NCI-H345 treated with DMSO at 0.1 percent for 48 hours (cell line): ENCODE data around the gene CD93.

Source experiments
- DNase-seq: peaks from one replicate; lab custom pipeline; 2025; ENCODE audit not compliant: unreplicated experiment; lab: John Stamatoyannopoulos, UW

Gene CD93

GRCh38 chr20:23039136-23039875 lies 46.8 kb downstream of the CD93 start:
- DNase-seq = no peak

DNA sequence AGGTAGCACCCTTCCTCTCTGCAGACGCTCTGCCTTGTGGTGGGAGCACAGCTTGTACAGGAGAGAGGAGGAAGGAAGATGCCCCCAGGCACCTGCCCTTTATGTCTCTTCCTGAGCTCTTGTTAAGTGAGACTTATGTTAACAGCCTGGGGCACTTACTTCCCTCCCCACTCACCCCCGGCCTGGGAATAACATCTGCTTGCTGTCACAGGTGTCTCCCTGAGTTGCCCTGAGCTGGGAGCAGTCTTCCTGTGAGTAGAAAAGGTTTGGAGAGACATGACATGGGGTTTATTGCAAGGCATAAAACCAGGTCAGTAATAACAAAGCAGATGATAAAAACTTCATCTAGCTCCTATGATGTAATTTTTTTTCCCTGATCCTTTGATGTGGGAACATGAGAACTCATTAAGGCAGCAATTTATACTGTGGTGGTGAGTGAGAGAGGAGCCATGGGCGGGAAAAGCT lies 49.1 kb downstream of the CD93 start:
- no peak for DNase-seq

DNA sequence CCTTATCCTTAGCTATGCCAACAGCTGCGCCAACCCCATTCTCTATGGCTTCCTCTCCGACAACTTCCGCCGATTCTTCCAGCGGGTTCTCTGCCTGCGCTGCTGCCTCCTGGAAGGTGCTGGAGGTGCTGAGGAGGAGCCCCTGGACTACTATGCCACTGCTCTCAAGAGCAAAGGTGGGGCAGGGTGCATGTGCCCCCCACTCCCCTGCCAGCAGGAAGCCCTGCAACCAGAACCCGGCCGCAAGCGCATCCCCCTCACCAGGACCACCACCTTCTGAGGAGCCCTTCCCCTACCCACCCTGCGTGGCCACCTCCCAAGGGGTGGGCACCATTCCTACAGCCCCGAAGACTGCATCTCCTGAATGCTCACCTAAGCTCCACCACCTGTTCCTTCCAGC lies 49.8 kb downstream of the CD93 start:
- no peak for DNase-seq

GRCh38 chr20:23035731-23036130 lies 50.4 kb downstream of the CD93 start:
- no peak for DNase-seq

DNA sequence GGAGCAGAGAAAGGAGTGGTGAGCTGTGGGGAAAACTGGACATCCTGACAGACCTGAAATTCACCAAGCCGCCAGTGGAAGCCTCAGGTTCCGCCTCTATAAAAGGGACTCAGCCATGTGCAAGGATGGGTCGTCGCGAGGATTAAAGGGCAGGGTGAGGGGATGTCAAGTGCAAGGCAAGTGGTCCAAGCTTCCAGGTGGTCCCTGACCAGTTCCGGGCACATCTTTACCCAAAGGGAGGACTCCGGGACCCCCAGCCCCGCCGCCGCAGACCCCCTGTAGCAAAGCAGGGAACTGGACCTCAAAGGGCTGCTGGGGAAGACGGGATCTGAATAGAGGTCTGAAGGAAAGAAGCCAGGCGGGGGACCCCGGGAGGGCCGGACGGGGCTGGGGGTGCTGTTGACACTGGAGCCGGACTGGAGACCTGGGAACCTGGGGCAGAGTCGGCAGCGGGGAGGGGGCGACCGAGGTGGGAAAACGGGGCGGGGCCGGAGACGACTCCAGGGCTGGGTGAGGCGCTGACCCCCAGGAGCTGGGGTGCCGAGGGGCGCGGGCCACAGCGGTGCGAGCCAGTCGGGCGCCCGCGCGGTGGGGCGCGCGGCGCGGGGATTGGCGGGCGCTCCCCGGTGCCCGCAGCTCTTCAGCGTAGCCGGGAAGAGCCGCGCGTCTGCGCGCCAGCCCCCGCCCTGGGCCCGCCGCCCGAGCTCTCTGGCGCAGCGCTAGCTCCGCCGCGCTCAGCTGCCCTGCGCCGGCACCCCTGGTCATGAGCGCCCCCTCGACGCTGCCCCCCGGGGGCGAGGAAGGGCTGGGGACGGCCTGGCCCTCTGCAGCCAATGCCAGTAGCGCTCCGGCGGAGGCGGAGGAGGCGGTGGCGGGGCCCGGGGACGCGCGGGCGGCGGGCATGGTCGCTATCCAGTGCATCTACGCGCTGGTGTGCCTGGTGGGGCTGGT lies 51.1 kb downstream of the CD93 start, which contains the start of gene SSTR4:
Gene SSTR4 (plus strand): TSS at position 592 of the 951 bp plus-strand sequence. CDS start 172 bp downstream, at position 764.
- no peak for DNase-seq

DNA sequence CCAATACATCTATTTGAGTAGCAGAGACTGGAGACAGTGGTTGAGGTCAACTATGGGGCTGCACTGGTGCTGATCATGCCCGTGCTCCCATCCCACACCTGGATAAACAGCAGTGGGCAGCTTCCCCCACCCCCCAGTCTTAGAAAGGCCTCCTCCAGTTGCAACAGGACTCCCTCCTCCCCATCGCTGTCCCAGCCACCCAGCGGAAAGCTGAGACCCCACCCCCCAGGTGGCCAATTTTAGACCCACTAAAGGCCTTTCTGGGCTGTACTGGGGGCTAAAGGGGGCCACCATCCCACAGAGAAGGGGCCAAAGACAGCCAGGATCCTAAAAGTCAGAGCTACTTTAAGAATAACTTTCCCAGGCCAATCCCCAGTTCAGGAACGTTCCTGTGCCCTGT lies 52.2 kb downstream of the CD93 start:
- DNase-seq = no peak

DNA sequence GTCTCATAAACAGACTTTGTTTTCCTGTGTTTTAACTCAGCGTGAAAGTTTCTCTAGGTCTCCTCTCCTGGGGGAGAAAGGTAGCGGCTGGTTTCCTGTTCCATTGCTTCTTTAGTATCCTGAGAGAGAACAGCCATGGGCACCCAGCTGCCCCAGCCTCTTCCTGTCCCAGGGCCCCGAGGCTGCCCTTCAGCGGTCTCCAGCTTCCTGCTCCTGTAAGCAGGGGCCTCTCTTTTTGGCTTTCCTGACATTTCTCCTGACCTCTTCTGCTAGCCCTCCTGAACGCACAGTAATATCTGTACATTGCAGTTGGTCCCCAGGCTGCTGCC lies 53.4 kb downstream of the CD93 start:
- no peak for DNase-seq

DNA sequence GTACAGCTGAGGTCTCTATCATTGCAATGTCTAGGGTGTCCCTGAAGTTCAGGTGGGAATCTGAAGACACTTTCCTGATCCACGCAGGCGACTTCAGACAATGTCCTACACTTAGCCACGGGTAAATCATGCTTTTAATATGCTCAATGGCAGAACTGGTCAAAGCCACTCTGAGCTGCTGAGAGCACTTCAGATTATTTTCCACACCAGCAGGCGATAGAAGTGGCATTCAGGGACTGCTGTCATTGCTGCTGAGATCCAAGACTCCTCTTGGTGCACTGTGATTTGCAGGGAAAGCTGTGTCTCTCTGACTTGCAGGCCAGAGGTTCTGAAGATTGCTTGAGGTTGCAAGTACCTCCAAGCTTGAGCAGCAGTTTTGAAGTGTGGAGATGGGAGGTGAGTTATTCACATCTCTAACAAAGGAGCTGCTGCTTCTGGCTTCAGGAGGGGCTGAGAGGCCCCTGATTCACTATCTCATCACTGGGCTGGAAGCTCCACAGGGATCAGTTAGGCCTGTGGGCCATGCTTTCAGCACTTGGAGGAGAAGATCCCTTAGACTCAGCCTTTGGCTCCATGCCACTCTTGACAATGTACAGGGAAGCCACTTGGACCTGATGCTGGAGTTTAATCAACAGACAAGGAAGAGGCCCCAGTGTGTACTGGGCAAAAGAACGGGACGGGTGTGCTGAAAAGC lies 53.9 kb downstream of the CD93 start:
- DNase-seq = no peak

DNA sequence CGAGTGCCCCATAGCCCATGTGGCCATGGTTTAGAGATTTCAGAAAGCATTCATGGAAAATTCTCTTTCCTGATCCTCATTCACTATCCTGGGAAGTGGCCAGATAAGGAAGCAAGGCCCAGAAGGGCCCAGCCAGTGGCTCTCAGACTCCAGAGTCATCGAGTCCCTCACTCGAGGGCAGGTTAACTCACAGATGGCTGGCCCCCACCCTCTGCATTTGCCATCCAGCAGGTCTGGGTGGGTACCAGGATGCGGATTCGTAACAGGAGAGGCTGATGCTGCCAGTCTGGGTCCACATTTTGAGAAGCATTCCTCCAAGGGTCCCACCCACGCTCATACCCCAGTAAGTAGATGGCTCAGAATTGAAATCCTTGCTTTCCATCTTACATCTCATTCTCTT lies 54.8 kb downstream of the CD93 start:
- DNase-seq = no peak
